ENCODE results near the gene HYAL2.
A peak's percentile ranks its signal among the peaks of the same experiment; 100 is the strongest.

Gene HYAL2

GRCh38 chr3:50325497-50326181 lies 3.1 kb upstream of the HYAL2 start:
- ATAC-seq: no peak
- no peak overlapping the region for H3K4me3 Mint-ChIP-seq
- peaks cover 31% of the 10 kb centered on the region for H3K4me1 Mint-ChIP-seq
- H3K9me3 Mint-ChIP-seq: no peaks in the 10 kb centered on the region
- H3K27ac Mint-ChIP-seq: peak overlapping the region; percentile 91
- DNase-seq (ENCODE audit: low spot score in 2 of 2): no peak
- peaks cover 52% of the 10 kb centered on the region for H3K36me3 Mint-ChIP-seq

GRCh38 chr3:50325113-50325480 lies 2.6 kb upstream of the HYAL2 start:
- peak overlapping the region; percentile 91 for H3K27ac Mint-ChIP-seq

GRCh38 chr3:50324351-50325112 lies 2.0 kb upstream of the HYAL2 start:
- Mint-ChIP-seq H3K9me3 (no peaks in the 10 kb centered on the region), H3K4me1 (peaks cover 42% of the 10 kb centered on the region), H3K27ac (peak overlapping the region; percentile 91), H3K36me3 (peaks cover 41% of the 10 kb centered on the region), H3K4me3 (no peak overlapping the region)
- DNase-seq (ENCODE audit: low spot score in 2 of 2) (peak; percentile 52 to 82), ATAC-seq (peak; percentile 42)

More at GRCh38 chr3:50325113-50325480, 2.6 kb upstream of the HYAL2 start:
- Mint-ChIP-seq H3K36me3 (peaks cover 46% of the 10 kb centered on the region), H3K4me3 (no peak overlapping the region), H3K4me1 (peaks cover 37% of the 10 kb centered on the region), H3K9me3 (no peaks in the 10 kb centered on the region)
- no peak for DNase-seq (ENCODE audit: low spot score in 2 of 2)
- no peak for ATAC-seq

GRCh38 chr3:50323614-50324199 lies 1.2 kb upstream of the HYAL2 start:
- H3K4me3 Mint-ChIP-seq: peak overlapping the region; percentile 78
- H3K36me3 Mint-ChIP-seq: peaks cover 33% of the 10 kb centered on the region
- peaks cover 50% of the 10 kb centered on the region for H3K4me1 Mint-ChIP-seq
- peak overlapping the region; percentile 91 for H3K27ac Mint-ChIP-seq
- ATAC-seq: no peak
- H3K9me3 Mint-ChIP-seq: no peaks in the 10 kb centered on the region
- no peak for DNase-seq (ENCODE audit: low spot score in 2 of 2)

GRCh38 chr3:50323092-50323600 lies 601 bp upstream of the HYAL2 start:
- H3K4me3 Mint-ChIP-seq: peak overlapping the region; percentile 78
- peak overlapping the region; percentile 91 for H3K27ac Mint-ChIP-seq
- H3K4me1 Mint-ChIP-seq: peaks cover 56% of the 10 kb centered on the region
- H3K9me3 Mint-ChIP-seq: no peaks in the 10 kb centered on the region
- no peak for DNase-seq (ENCODE audit: low spot score in 2 of 2)
- ATAC-seq: no peak
- peaks cover 27% of the 10 kb centered on the region for H3K36me3 Mint-ChIP-seq

- no peak overlapping the region for H3K27ac Mint-ChIP-seq
- no peaks in the 10 kb centered on the region for H3K9me3 Mint-ChIP-seq
- H3K4me3 Mint-ChIP-seq: peak overlapping the region; percentile 78
- H3K36me3 Mint-ChIP-seq: peaks cover 23% of the 10 kb centered on the region
- no peak for ATAC-seq
- no peak for DNase-seq (ENCODE audit: low spot score in 2 of 2)
- peaks cover 55% of the 10 kb centered on the region for H3K4me1 Mint-ChIP-seq
Measured at GRCh38 chr3:50322115-50322385, 495 bp downstream of the HYAL2 start.

GRCh38 chr3:50321336-50322114 lies 1.0 kb downstream of the HYAL2 start:
- DNase-seq (ENCODE audit: low spot score in 2 of 2) (peak; percentile 77 to 95), ATAC-seq (peak; percentile 75)
- peaks cover 23% of the 10 kb centered on the region for H3K36me3 Mint-ChIP-seq
- peak overlapping the region; percentile 98 for H3K27ac Mint-ChIP-seq
- peaks cover 55% of the 10 kb centered on the region for H3K4me1 Mint-ChIP-seq
- H3K9me3 Mint-ChIP-seq: no peaks in the 10 kb centered on the region
- H3K4me3 Mint-ChIP-seq: peak overlapping the region; percentile 78

GRCh38 chr3:50320853-50321335 lies 1.7 kb downstream of the HYAL2 start:
- peak; percentile 55 for ATAC-seq
- H3K27ac Mint-ChIP-seq: peak overlapping the region; percentile 98

GRCh38 chr3:50319894-50320625 lies 2.5 kb downstream of the HYAL2 start:
- no peak for ATAC-seq
- Mint-ChIP-seq H3K4me1 (peaks cover 59% of the 10 kb centered on the region), H3K9me3 (no peaks in the 10 kb centered on the region), H3K36me3 (peaks cover 15% of the 10 kb centered on the region), H3K27ac (peak overlapping the region; percentile 98), H3K4me3 (peak overlapping the region; percentile 78)
- DNase-seq (ENCODE audit: low spot score in 2 of 2): no peak

More at GRCh38 chr3:50320853-50321335, 1.7 kb downstream of the HYAL2 start:
- no peaks in the 10 kb centered on the region for H3K9me3 Mint-ChIP-seq
- peaks cover 22% of the 10 kb centered on the region for H3K36me3 Mint-ChIP-seq
- peaks cover 54% of the 10 kb centered on the region for H3K4me1 Mint-ChIP-seq
- H3K4me3 Mint-ChIP-seq: peak overlapping the region; percentile 78
- no peak for DNase-seq (ENCODE audit: low spot score in 2 of 2)

- Mint-ChIP-seq H3K36me3 (peaks cover 10% of the 10 kb centered on the region), H3K27ac (no peak overlapping the region), H3K9me3 (no peaks in the 10 kb centered on the region), H3K4me1 (peaks cover 61% of the 10 kb centered on the region), H3K4me3 (peak overlapping the region; percentile 78)
- no peak for ATAC-seq
- no peak for DNase-seq (ENCODE audit: low spot score in 2 of 2)
Measured at GRCh38 chr3:50319181-50319893, 3.2 kb downstream of the HYAL2 start.

GRCh38 chr3:50318615-50319014 lies 3.9 kb downstream of the HYAL2 start:
- Mint-ChIP-seq H3K4me3 (no peak overlapping the region), H3K27ac (no peak overlapping the region), H3K36me3 (peaks cover 10% of the 10 kb centered on the region), H3K4me1 (peaks cover 59% of the 10 kb centered on the region), H3K9me3 (no peaks in the 10 kb centered on the region)
- DNase-seq (ENCODE audit: low spot score in 2 of 2): no peak
- no peak for ATAC-seq

- no peaks in the 10 kb centered on the region for H3K9me3 Mint-ChIP-seq
- peaks cover 10% of the 10 kb centered on the region for H3K36me3 Mint-ChIP-seq
- ATAC-seq (no peak), DNase-seq (ENCODE audit: low spot score in 2 of 2) (no peak)
- no peak overlapping the region for H3K27ac Mint-ChIP-seq
- H3K4me3 Mint-ChIP-seq: no peak overlapping the region
- peaks cover 54% of the 10 kb centered on the region for H3K4me1 Mint-ChIP-seq
Measured at GRCh38 chr3:50318163-50318562, 4.4 kb downstream of the HYAL2 start.

GRCh38 chr3:50317300-50317699 lies 5.2 kb downstream of the HYAL2 start:
- no peaks in the 10 kb centered on the region for H3K9me3 Mint-ChIP-seq
- H3K4me3 Mint-ChIP-seq: peak overlapping the region; percentile 59
- ATAC-seq (no peak), DNase-seq (ENCODE audit: low spot score in 2 of 2) (no peak)
- H3K27ac Mint-ChIP-seq: peak overlapping the region; percentile 95
- H3K4me1 Mint-ChIP-seq: peaks cover 47% of the 10 kb centered on the region
- H3K36me3 Mint-ChIP-seq: peaks cover 10% of the 10 kb centered on the region
